A549 treated with CpdA at 1 μM for 4 hours (cell line): ENCODE results near the gene SYNGR4. TPM values are rescaled to one million over a fixed set of nuclear protein-coding genes. Genes with fewer than 3 reads are reported as not detected.

Experiments
- total RNA-seq: library from RNA; stranded (reverse); fragments of 200-300 nt; extraction: Qiagen RNA extraction; gene quantifications from 5 replicates; pipeline ENCODE4 v1.2.3, GENCODE V29; 2022; ENCODE audit warnings: low read depth

Gene SYNGR4, protein sequence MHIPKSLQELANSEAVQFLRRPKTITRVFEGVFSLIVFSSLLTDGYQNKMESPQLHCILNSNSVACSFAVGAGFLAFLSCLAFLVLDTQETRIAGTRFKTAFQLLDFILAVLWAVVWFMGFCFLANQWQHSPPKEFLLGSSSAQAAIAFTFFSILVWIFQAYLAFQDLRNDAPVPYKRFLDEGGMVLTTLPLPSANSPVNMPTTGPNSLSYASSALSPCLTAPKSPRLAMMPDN
- total RNA-seq, result 2.2 to 4.0 TPM (median 3.3 TPM) in 5 replicates

DNA sequence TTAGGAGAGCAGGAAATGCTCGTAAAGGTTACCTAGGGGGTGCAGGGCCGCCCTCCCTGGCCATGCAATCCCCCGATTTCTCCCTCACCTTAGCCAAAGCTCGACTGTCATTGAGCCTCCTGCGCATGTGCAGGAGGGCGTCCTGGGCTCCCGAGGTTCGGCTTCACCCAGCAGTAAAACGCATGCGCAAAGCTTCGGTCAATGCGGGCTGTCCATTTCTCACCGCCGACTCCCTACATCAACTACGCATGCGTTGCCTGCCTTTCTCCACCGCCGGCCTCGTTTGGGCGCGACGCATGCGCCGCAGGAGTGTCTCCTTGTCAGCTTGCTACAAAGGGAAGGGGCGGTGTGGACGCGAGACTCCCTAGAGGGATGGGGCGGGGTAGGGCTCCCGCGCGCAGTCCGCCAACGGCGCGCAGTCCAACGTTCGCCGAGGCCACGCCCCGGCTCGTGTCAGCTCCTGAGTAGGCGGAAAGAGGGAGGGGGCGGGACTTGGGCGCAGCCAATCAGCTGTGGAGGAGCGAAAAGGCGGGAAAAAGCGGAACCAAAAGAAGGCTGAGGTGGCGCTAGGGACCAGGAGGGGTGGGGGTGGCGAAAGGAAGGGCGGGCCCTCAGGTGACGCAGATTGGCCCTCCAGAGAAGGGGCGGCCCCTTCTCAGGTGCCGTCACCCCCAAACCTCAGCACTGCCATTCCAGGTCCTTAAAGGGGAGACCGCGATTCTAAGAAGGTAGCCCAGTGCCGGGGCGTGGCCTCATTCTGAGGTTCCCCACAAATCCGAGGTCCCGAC is at the start of gene SYNGR4, which contains the start of gene TMEM143:
Gene SYNGR4, plus strand, starts transcription at position 558 of the 788 bp plus-strand sequence. CDS start 1,476 bp downstream, outside the sequence.
Gene TMEM143, minus strand, starts transcription at position 131 of the 788 bp plus-strand sequence. Its CDS starts 20 bp downstream, at position 111.

DNA sequence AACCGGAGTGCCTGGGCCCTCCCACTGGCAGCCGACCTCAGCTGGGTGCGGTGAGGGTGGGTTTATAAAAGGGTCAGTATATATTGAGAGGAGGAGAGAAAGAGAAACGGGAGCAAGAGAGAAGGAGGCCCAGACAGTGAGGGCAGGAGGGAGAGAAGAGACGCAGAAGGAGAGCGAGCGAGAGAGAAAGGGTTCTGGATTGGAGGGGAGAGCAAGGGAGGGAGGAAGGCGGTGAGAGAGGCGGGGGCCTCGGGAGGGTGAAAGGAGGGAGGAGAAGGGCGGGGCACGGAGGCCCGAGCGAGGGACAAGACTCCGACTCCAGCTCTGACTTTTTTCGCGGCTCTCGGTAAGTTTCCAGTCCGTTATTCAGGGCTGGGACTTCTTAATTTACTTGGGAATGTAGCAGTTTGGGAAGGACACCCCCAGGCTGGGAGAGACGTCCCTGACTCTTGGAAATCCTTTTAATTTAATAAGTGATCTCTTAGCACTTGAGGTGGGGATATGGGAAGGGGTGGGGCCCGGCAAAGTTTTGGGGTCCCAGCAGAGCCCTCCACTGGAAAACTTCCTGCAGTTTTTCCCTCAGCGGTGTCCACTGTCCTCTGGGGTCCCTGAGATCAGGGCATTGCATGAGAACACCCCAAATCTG is 38.8 kb upstream of the SYNGR4 start, which contains the start of gene EMP3:
Gene EMP3, plus strand, starts transcription at position 288 of the 646 bp plus-strand sequence. CDS start 1,293 bp downstream, outside the sequence.

DNA sequence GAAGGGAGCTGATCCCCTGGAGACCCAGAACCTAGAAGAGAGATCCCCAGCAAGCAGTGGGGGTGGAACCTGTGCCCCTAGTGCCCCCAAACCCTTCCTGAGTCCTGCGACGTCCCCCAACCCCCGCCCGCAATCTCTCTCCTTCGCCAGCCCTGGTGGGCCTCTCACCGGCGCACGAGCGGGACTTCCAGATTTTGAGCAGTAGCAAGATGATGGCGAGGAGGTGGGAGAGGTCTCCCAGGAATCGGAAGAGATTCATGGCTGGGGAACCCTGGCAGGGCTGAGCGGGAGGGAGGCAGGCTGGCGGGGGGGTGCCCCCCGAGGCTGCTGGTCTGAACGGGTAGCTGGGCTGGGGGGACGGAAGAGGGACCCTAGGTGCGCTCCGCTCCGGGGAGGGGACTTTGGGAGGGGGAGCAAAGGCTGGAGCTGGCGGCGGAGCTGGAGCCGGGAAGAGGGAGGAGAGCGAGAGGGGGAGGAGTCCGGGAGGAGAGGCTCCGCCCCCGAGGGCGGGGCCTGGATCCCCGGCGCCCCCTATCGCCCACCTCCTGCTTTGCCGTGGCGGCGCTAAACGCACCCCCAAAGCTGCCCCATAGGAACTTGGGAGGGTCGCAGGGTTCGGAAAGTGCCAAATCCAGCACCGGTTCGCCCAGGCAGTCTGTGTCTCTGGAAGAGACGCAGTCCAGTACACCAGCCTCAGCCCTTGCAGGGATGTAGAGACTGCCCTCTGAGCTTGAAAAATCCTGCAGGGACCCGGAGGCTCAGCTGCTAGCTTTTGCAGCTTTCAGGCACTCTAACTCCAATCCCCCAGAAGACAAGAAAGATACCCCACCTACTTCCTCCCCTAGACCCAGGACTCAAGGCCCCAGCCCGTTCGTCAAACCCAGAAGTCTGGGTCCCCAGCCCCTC is 27.2 kb downstream of the SYNGR4 start, which contains the start of gene KDELR1:
Gene KDELR1, minus strand, starts transcription at position 452 of the 906 bp plus-strand sequence. Its CDS starts 193 bp downstream, at position 259.

DNA sequence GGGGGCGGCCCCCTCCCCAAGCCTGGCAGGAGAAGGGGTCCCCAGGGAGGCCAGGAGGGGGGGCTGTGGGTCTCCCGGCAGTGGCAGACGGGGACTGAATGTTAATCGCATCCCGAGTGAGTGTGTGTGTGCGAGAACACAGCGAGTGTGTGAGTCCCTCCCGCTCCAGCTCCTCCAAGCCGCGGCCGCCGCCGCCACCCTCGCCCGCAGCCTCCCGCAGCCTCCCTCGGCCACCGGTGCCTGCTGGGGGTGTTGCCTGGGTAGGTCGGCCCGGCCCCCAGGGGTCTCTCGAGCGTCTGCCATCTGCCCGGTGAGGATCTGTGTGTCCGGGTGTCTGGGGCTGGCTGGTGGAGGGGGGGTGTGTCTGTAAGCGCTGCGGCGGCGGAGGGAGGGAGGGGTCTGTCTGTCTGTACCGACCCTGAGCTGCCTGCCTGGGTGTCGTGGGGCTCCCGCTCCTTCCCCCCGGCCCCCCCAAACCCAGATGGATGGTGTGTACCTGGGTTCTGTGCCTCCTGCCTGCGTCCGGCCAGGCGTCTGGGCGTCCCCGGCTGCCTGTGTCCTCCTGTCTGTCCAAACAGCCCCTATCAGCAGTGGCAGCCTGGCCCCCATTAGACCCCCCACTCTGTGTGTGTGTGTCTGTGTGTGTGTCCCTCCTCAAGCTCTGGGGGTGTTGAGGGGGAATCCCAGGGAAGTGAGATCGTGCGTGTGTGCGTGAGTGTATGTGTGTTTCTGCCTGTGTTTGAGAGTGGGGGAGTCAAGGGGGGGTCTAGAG is 29.6 kb downstream of the SYNGR4 start, which contains the start of gene GRIN2D:
Gene GRIN2D, plus strand, starts transcription at position 110 of the 772 bp plus-strand sequence. CDS start 4,725 bp downstream, outside the sequence.

Other genes starting within 250 kb of the SYNGR4 start
- gene LIG1, start 194.0 kb upstream of the SYNGR4 start, total RNA-seq, result 56.1 to 67.2 TPM (median 66.0 TPM) in 5 replicates
- gene ZSWIM9, start 193.7 kb upstream of the SYNGR4 start, total RNA-seq, result 5.7 to 8.5 TPM (median 7.5 TPM) in 5 replicates
- 17.0 to 21.3 TPM (median 18.9 TPM) in 5 replicates for gene CARD8, start 108.5 kb upstream of the SYNGR4 start, total RNA-seq
- 4.3 to 6.8 TPM (median 5.3 TPM) in 5 replicates for gene ZNF114, start 94.3 kb upstream of the SYNGR4 start, total RNA-seq
- gene EMP3, start 38.8 kb upstream of the SYNGR4 start, total RNA-seq, result 462 to 509 TPM (median 474 TPM) in 5 replicates
- 3.1 to 5.4 TPM (median 4.7 TPM) in 5 replicates for gene TMEM143, start 427 bp upstream of the SYNGR4 start, total RNA-seq
- 379 to 446 TPM (median 415 TPM) in 5 replicates for gene KDELR1, start 27.2 kb downstream of the SYNGR4 start, total RNA-seq
- 7.2 to 10.9 TPM (median 9.5 TPM) in 5 replicates for gene GRIN2D, start 29.3 kb downstream of the SYNGR4 start, total RNA-seq
- 101 to 132 TPM (median 125 TPM) in 5 replicates for gene GRWD1, start 81.6 kb downstream of the SYNGR4 start, total RNA-seq
- 1.4 to 2.0 TPM (median 1.6 TPM) in 5 replicates for gene KCNJ14, start 91.2 kb downstream of the SYNGR4 start, total RNA-seq
- gene CYTH2, start 105.0 kb downstream of the SYNGR4 start, total RNA-seq, result 48.9 to 61.7 TPM (median 55.6 TPM) in 5 replicates
- gene LMTK3, start 147.5 kb downstream of the SYNGR4 start, total RNA-seq, result 2.7 to 4.7 TPM (median 4.4 TPM) in 5 replicates
- 12.3 to 17.8 TPM (median 15.5 TPM) in 5 replicates for gene SULT2B1, start 187.8 kb downstream of the SYNGR4 start, total RNA-seq
- 0.07 TPM in 1 of 5 replicates, not detected in the others for gene SPACA4, start 242.4 kb downstream of the SYNGR4 start, total RNA-seq